CD4-positive, alpha-beta T cell treated with Interleukin-12 subunit alpha and Interleukin-12 subunit beta, for 1 hour (primary cell): Measurements from ENCODE around the gene CNTN4.

Experiments used
- DNase-seq: peaks from one replicate; pipeline ENCODE4 v3.0.0-alpha.2; 2020

CNTN4 gene

GRCh38 chr3:2274526-2274925, 175.9 kb downstream of the CNTN4 start:
- no peak for DNase-seq

GRCh38 chr3:2283818-2284217, 185.2 kb downstream of the CNTN4 start:
- DNase-seq, result no peak

GRCh38 chr3:2300938-2301337, 202.3 kb downstream of the CNTN4 start:
- DNase-seq, result no peak

- no peak for DNase-seq
These were observed 202.7 kb downstream of the CNTN4 start for GRCh38 chr3:2301361-2301760.

GRCh38 chr3:2303566-2303965, 204.9 kb downstream of the CNTN4 start:
- DNase-seq, result no peak

GRCh38 chr3:2311022-2311421, 212.4 kb downstream of the CNTN4 start:
- DNase-seq, result no peak

GRCh38 chr3:2317521-2317920, 218.9 kb downstream of the CNTN4 start:
- DNase-seq, result no peak

- no peak for DNase-seq
These were observed 236.3 kb downstream of the CNTN4 start for GRCh38 chr3:2334921-2335320.

- no peak for DNase-seq
These were observed 244.5 kb downstream of the CNTN4 start for GRCh38 chr3:2343031-2343682.

GRCh38 chr3:2352134-2352762, 253.6 kb downstream of the CNTN4 start:
- no peak for DNase-seq

GRCh38 chr3:2354702-2355101, 256.0 kb downstream of the CNTN4 start:
- DNase-seq, result no peak

GRCh38 chr3:2356298-2356950, 257.8 kb downstream of the CNTN4 start:
- no peak for DNase-seq

- DNase-seq, result no peak
These were observed 262.1 kb downstream of the CNTN4 start for GRCh38 chr3:2360815-2361214.

GRCh38 chr3:2362122-2362521, 263.5 kb downstream of the CNTN4 start:
- DNase-seq, result no peak

GRCh38 chr3:2363854-2364253, 265.2 kb downstream of the CNTN4 start:
- no peak for DNase-seq

GRCh38 chr3:2370317-2370716, 271.7 kb downstream of the CNTN4 start:
- DNase-seq, result no peak

GRCh38 chr3:2372306-2372705, 273.6 kb downstream of the CNTN4 start:
- DNase-seq, result no peak

GRCh38 chr3:2375376-2375775, 276.7 kb downstream of the CNTN4 start:
- no peak for DNase-seq

- no peak for DNase-seq
These were observed 278.6 kb downstream of the CNTN4 start for GRCh38 chr3:2377281-2377680.

- DNase-seq, result no peak
These were observed 292.4 kb downstream of the CNTN4 start for GRCh38 chr3:2390926-2391532.

- DNase-seq, result no peak
These were observed 293.2 kb downstream of the CNTN4 start for GRCh38 chr3:2391896-2392295.

GRCh38 chr3:2392981-2393380, 294.3 kb downstream of the CNTN4 start:
- DNase-seq, result no peak

GRCh38 chr3:2415083-2415482, 316.4 kb downstream of the CNTN4 start:
- no peak for DNase-seq

GRCh38 chr3:2420919-2421318, 322.3 kb downstream of the CNTN4 start:
- DNase-seq, result no peak
